T1000 (cell line): ENCODE measurements around the gene GDI2.

Experiments
- DNase-seq: peaks from one replicate; lab custom pipeline; 2025; ENCODE audit warnings: mixed read lengths; lab: John Stamatoyannopoulos, UW

Gene GDI2

DNA sequence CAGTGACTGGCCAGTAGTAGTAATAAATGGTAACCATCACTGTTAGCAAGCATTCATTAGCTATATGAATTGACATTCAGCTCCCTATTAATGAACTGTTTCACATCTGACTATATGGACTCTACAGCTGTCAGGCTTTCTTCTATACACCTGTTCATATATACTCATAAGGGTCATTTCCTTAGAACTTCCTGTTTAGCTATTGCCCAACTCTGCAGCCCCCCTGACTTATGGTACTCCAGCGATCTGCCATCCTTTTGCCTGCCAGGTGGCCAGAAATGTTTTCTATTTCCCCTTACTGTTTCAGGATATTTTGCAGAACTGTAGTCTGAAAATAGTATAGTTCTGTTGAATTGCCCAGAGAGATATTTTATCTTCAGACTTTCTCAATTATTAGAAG lies 72.0 kb downstream of the GDI2 start:
- DNase-seq: no peak

DNA sequence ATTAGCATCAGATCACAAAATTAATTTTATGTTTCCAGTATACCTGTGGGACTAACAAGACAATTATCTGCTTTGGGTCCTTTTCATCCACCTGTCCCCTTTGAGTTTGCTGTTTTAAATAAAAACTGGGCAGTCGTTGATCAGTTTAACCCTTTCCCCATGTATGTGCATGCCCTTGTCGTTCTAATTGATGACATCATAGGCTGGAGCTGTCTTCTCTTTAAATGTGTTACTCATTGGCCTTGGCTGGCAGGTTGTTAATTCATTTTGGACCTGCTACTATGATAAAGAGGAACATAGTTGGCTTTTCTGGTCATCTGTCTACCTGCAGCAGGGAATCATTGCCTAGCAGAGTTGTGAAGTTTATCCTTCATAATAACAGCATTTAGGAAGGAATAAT lies 74.8 kb downstream of the GDI2 start:
- no peak for DNase-seq

DNA sequence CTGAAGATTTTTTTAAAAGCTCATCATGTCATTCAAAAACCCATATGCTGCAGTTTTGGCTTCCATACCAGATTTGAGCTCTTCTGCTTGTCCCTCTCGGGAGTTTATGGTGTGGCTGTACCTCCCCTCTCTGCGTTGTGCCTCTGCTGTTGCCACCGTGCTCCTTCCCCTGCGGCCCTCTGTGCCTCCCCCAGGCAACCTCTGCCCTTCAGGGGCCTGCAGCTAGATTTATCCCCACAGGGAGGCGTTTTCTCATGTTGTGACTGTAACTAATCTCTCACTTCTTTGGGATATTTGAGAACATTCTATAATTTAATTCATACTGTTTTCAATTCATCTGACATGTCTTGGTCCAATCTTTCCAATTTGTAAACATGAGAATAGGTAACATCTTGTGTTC lies 75.9 kb downstream of the GDI2 start:
- DNase-seq: no peak

DNA sequence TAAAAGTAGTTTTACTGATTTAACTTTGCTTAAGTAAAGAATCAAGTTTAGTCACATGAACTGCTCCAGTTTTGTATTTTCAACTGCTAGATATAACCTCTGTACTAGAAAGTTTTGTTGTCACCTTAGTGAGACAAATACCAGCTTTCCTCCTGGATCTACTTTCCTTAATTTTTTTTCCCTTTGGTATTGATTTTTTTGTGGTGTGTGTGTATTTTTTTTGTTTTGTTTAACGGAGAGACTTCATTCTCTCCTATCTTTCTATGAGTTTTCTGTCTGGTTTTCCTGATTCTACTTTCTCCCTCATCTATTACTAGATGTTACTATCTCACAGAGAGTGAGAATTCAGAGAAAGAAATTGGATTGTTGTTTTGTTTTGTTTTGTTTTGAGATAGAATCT lies 76.6 kb downstream of the GDI2 start:
- no peak for DNase-seq

DNA sequence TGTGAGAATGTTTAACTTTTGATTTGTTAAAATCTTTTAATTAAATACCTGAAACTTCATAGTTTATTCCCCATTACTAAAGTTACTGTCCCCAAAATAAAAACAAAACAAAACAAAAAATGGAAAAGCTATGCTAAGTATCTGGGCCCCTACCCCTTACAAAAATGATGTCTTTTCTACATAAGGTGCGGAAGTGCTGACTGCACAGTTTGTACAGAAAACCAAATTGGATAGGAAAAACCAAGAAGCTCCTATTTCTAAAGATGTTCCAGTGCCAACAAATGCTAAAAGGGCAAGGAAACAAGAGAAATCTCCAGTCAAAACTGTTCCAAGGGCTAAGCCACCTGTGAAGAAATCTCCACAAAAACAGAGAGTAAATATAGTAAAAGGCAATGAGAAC lies 78.1 kb downstream of the GDI2 start:
- DNase-seq: no peak

DNA sequence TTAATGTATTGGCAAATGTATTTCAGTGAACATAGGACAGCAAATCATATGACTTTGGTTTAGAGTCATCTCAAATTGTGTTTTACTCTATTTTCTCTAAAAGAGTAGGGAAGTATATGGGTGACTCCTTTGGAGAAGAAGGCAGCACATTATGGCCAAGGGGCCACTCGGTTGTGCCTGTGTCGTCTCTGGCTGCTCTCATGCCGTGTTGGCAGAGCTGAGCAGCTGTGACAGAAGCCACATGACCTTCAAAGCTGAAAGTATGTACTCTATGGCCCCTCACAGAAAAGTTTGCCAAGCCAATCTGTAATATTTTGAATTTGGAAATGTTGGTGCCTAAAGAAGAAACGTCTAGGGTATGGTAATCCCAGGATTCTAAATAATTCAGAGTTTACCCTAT lies 81.1 kb downstream of the GDI2 start:
- no peak for DNase-seq

DNA sequence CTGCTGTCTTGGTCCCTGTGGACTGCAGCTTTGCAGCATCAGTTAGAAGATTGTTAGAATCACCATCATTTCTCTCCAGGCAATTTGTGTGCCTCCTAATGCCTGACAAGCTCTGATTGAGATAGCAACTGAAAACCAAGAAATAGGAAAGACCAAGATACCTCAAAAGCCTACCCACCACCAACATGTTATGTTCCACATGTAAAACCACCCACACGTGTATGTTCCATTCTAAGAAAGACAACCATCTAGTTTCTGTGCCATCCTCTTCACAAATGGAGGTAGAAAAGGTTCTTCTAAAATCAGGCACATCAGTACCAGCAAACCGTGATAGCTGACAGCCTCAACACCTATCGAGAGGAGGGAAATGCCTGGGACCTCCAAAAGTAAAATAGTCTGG lies 81.7 kb downstream of the GDI2 start:
- DNase-seq: no peak

DNA sequence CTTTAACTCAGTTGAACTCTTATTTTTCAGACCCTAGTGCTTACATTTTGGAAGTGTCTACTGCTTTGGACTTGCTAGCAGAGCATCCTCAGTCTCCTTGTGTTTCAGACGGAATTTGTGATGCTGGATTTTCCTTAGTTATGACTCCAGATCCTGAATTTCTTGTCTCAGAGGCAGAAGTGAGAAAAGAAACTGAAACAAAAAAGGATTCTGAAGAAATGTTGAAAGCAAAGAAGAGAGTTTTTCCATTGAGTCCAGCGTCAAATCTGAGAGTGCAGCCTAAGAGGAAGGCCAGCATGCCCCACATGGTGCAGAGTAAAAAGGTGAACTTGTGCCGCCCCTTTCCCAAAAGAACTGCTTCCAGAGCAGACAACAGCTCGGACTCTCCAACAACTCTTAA lies 82.5 kb downstream of the GDI2 start:
- no peak for DNase-seq

DNA sequence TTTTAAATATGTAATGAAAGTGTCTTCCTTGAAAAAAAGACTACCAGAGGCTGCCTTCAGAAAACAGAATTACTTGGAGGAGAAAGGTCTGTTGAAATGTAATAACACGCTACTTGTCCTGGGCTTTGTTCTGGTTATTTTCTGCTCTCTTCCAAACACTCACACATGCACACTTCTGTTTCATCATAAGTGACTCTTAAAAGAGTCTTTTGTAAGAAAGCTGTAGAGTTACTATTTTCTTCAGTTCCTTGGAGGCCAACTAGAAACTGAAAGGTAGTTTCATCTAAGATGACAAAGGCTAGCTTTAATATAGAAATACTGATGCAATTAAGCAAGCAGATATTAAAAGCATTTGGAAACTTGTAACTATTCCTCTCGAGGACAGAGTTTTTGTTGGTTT lies 89.5 kb downstream of the GDI2 start:
- no peak for DNase-seq

DNA sequence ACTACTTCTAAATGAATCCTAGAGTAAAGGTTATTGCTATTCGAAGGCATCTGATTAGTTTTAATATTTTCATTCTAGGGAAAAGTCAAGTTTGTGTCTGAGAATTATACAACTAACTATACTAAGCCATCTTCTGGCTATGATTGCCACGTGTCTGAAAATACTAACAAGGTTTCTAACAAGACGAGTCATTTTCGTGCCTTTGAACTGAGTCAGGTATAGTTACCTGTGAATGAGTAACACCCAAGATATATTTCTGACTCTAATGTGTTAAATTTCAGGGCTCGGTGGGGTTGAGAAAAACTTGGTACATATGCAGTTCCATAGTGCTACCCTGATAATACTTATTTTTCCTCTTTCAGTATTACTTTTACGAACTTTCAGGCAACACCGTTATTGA lies 93.1 kb downstream of the GDI2 start:
- no peak for DNase-seq

DNA sequence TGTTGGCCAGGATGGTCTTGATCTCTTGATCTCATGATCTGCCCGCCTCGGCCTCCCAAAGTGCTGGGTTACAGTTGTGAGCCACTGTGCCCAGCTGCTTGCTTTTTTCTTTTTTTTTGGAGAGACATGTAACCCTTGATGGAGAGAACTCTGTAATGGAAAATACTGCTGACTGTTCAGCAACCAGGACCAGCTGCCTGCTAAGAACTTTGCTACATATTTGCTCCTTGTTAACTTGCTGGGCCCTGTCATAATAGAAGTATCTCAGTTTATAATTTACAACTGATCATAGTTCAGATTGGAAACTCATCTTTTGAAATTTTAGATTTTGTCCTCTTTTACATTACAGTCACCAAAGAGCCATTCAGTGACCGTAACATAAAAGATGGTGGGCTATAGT lies 93.7 kb downstream of the GDI2 start:
- no peak for DNase-seq
